Measurements from ENCODE around the gene NTHL1. TPM values are rescaled to one million over a fixed set of nuclear protein-coding genes. Genes with fewer than 3 reads are reported as not detected.

Gene NTHL1
- total and polyA plus RNA-seq, 10 of the 15 experiments (the other 5 are each of a cell fraction or from before 2014, with no cell fraction given) = 0.85 to 54.7 (median 39.0) TPM

GRCh38 chr16:2037115-2037514, 10.5 kb downstream of the NTHL1 start:
- ChIA-PET CTCF (no interaction called here), SMC1A (ENCODE audit: uncharacterized antibody, unreplicated experiment) (no interaction called here), POLR2A (no interaction called here), RAD21 (ENCODE audit: unreplicated experiment) (no interaction called here)
- FAIRE-seq (no peak), DNase-seq (ENCODE audit: low read depth, low spot score) (no peak), ATAC-seq (no peak)
- no peak for TF ChIP-seq ESRRA (IDR thresholded peaks at IDR 0.05; ENCODE audit: low read length)
- TF ChIP-seq ELK1 (IDR thresholded peaks at IDR 0.05; ENCODE audit: low read depth, low read length) = no peak
- TF ChIP-seq, protein P1, sequence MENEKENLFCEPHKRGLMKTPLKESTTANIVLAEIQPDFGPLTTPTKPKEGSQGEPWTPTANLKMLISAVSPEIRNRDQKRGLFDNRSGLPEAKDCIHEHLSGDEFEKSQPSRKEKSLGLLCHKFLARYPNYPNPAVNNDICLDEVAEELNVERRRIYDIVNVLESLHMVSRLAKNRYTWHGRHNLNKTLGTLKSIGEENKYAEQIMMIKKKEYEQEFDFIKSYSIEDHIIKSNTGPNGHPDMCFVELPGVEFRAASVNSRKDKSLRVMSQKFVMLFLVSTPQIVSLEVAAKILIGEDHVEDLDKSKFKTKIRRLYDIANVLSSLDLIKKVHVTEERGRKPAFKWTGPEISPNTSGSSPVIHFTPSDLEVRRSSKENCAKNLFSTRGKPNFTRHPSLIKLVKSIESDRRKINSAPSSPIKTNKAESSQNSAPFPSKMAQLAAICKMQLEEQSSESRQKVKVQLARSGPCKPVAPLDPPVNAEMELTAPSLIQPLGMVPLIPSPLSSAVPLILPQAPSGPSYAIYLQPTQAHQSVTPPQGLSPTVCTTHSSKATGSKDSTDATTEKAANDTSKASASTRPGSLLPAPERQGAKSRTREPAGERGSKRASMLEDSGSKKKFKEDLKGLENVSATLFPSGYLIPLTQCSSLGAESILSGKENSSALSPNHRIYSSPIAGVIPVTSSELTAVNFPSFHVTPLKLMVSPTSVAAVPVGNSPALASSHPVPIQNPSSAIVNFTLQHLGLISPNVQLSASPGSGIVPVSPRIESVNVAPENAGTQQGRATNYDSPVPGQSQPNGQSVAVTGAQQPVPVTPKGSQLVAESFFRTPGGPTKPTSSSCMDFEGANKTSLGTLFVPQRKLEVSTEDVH (IDR thresholded peaks at IDR 0.05; ENCODE audit: low read depth, partially characterized antibody) = no peak
- TF ChIP-seq PML (IDR thresholded peaks at IDR 0.05; ENCODE audit: low read length) = no peak
- TF ChIP-seq ZZZ3 (IDR thresholded peaks at IDR 0.05; ENCODE audit: control insufficient read depth, insufficient read length, low read depth) = no peak
- TF ChIP-seq EZH2 (IDR thresholded peaks at IDR 0.05; ENCODE audit: borderline replicate concordance, control insufficient read depth, low read depth, low read length) = no peak
- TF ChIP-seq TAF1 (IDR thresholded peaks at IDR 0.05; ENCODE audit: borderline replicate concordance, low read depth, low read length) = no peak
- TF ChIP-seq ZNF24 (IDR thresholded peaks at IDR 0.05) = no peak
- no peak for TF ChIP-seq RAD51 (IDR thresholded peaks at IDR 0.05)
- TF ChIP-seq ZBTB40 (IDR thresholded peaks at IDR 0.05; ENCODE audit: borderline replicate concordance) = no peak
- no peak for TF ChIP-seq BMI1 (IDR thresholded peaks at IDR 0.05; ENCODE audit: borderline replicate concordance)
- TF ChIP-seq SMAD5 (IDR thresholded peaks at IDR 0.05; ENCODE audit: low read depth) = no peak
- TF ChIP-seq SREBF2 (IDR thresholded peaks at IDR 0.05; ENCODE audit: low read length) = no peak
- Histone ChIP-seq H3K9me3 (replicated peaks; ENCODE audit: control insufficient read depth, insufficient read depth, low read length) (no peaks in the 10 kb centered on the region), H3K4me3 (no peak overlapping the region), H3K27me3 (replicated peaks in 1 of 2; ENCODE audit: control insufficient read depth in 2 of 2, insufficient read depth in 2 of 2, low read length in 1 of 2) (no peaks in the 10 kb centered on the region), H3K4me1 (ENCODE audit: control insufficient read depth, insufficient read depth, low read length) (no peaks in the 10 kb centered on the region), H3K27ac (ENCODE audit: control insufficient read depth, insufficient read depth) (no peak overlapping the region), H2AFZ (ENCODE audit: control insufficient read depth, low read depth, low read length) (no peak overlapping the region), H3K9ac (ENCODE audit: control insufficient read depth, insufficient read depth, low read length) (no peak overlapping the region), H4K20me1 (ENCODE audit: control insufficient read depth, insufficient read depth) (no peaks in the 10 kb centered on the region), H3K79me2 (ENCODE audit: control insufficient read depth, insufficient read depth, low read length) (no peaks in the 10 kb centered on the region), H3K36me3 (ENCODE audit: control insufficient read depth in 2 of 2, insufficient read depth in 2 of 2, low read length in 1 of 2) (no peaks in the 10 kb centered on the region), H3K4me2 (ENCODE audit: control insufficient read depth, insufficient read depth) (no peak overlapping the region)
- 55% methylated on average over 15 of the region's 15 CpGs for WGBS (ENCODE audit: insufficient coverage, insufficient replicate concordance, low lambda C conversion rate, missing lambda C conversion rate)
- intact Hi-C loops (cut with micrococcal nuclease; ENCODE audit: unreplicated experiment) = no loop called here
- in situ Hi-C loops (cut with MboI) = no loop called here
- BruUV-seq (replicated peaks) = no TSS peak
